ENCODE measurements around the gene SRPX2.

The SRPX2 gene

GRCh38 chrX:100648458-100649417 lies 4.7 kb downstream of the SRPX2 start:
- no peaks in the 10 kb centered on the region for H3K9me3 ChIP-seq (ENCODE audit: control insufficient read depth in 2 of 2, low read length in 2 of 2)
- peak overlapping the region in 1 of 2 donors; percentile 15 for H3K4me3 ChIP-seq (ENCODE audit: low read length in 2 of 2)
- peaks cover 12 to 37% of the 10 kb centered on the region in 2 donors for H3K4me1 ChIP-seq (ENCODE audit: control insufficient read depth in 2 of 2, insufficient read depth in 2 of 2, low read length in 2 of 2)
- no peak overlapping the region for H3K9ac ChIP-seq (ENCODE audit: low read depth in 1 of 2, low read length in 2 of 2)
- H3K27ac ChIP-seq (ENCODE audit: low read depth in 2 of 2, low read length in 2 of 2), result peak overlapping the region; percentile 71 to 77
- H3K27me3 ChIP-seq (ENCODE audit: control insufficient read depth in 2 of 2, insufficient read depth in 2 of 2, low read length in 2 of 2), result peaks cover 4 to 6% of the 10 kb centered on the region in 2 donors
- H3K36me3 ChIP-seq (ENCODE audit: control insufficient read depth in 2 of 2, insufficient read depth in 2 of 2, low read length in 2 of 2), result no peaks in the 10 kb centered on the region

- Histone ChIP-seq H3K4me3 (ENCODE audit: low read length in 2 of 2) (peak overlapping the region; percentile 16 to 24), H3K9ac (ENCODE audit: low read depth in 1 of 2, low read length in 2 of 2) (peak overlapping the region in 1 of 2 donors; percentile 12), H3K9me3 (ENCODE audit: control insufficient read depth in 2 of 2, low read length in 2 of 2) (no peaks in the 10 kb centered on the region), H3K4me1 (ENCODE audit: control insufficient read depth in 2 of 2, insufficient read depth in 2 of 2, low read length in 2 of 2) (peaks cover 16 to 39% of the 10 kb centered on the region in 2 donors), H3K27me3 (ENCODE audit: control insufficient read depth in 2 of 2, insufficient read depth in 2 of 2, low read length in 2 of 2) (peaks cover 0 to 6% of the 10 kb centered on the region in 2 donors), H3K27ac (ENCODE audit: low read depth in 2 of 2, low read length in 2 of 2) (peak overlapping the region; percentile 71 to 77), H3K36me3 (ENCODE audit: control insufficient read depth in 2 of 2, insufficient read depth in 2 of 2, low read length in 2 of 2) (no peaks in the 10 kb centered on the region)
Observed at GRCh38 chrX:100649550-100650356, 5.8 kb downstream of the SRPX2 start.

- no peak overlapping the region for H3K4me3 ChIP-seq (ENCODE audit: low read length in 2 of 2)
- H3K9me3 ChIP-seq (ENCODE audit: control insufficient read depth in 2 of 2, low read length in 2 of 2), result no peaks in the 10 kb centered on the region
- peaks cover 20 to 43% of the 10 kb centered on the region in 2 donors for H3K4me1 ChIP-seq (ENCODE audit: control insufficient read depth in 2 of 2, insufficient read depth in 2 of 2, low read length in 2 of 2)
- H3K27ac ChIP-seq (ENCODE audit: low read depth in 2 of 2, low read length in 2 of 2), result peak overlapping the region; percentile 71 to 77
- H3K9ac ChIP-seq (ENCODE audit: low read depth in 1 of 2, low read length in 2 of 2), result no peak overlapping the region
- no peaks in the 10 kb centered on the region for H3K36me3 ChIP-seq (ENCODE audit: control insufficient read depth in 2 of 2, insufficient read depth in 2 of 2, low read length in 2 of 2)
- H3K27me3 ChIP-seq (ENCODE audit: control insufficient read depth in 2 of 2, insufficient read depth in 2 of 2, low read length in 2 of 2), result peaks cover 0 to 6% of the 10 kb centered on the region in 2 donors
Observed at GRCh38 chrX:100650841-100651240, 6.8 kb downstream of the SRPX2 start.

GRCh38 chrX:100652266-100652665 lies 8.3 kb downstream of the SRPX2 start:
- H3K9me3 ChIP-seq (ENCODE audit: control insufficient read depth in 2 of 2, low read length in 2 of 2), result no peaks in the 10 kb centered on the region
- no peak overlapping the region for H3K27ac ChIP-seq (ENCODE audit: low read depth in 2 of 2, low read length in 2 of 2)
- H3K4me1 ChIP-seq (ENCODE audit: control insufficient read depth in 2 of 2, insufficient read depth in 2 of 2, low read length in 2 of 2), result peaks cover 20 to 42% of the 10 kb centered on the region in 2 donors
- H3K36me3 ChIP-seq (ENCODE audit: control insufficient read depth in 2 of 2, insufficient read depth in 2 of 2, low read length in 2 of 2), result no peaks in the 10 kb centered on the region
- no peak overlapping the region for H3K4me3 ChIP-seq (ENCODE audit: low read length in 2 of 2)
- H3K27me3 ChIP-seq (ENCODE audit: control insufficient read depth in 2 of 2, insufficient read depth in 2 of 2, low read length in 2 of 2), result peaks cover 0 to under 1% of the 10 kb centered on the region in 2 donors
- H3K9ac ChIP-seq (ENCODE audit: low read depth in 1 of 2, low read length in 2 of 2), result no peak overlapping the region

GRCh38 chrX:100654261-100654660 lies 10.3 kb downstream of the SRPX2 start:
- no peak overlapping the region for H3K4me3 ChIP-seq (ENCODE audit: low read length in 2 of 2)
- H3K4me1 ChIP-seq (ENCODE audit: control insufficient read depth in 2 of 2, insufficient read depth in 2 of 2, low read length in 2 of 2), result peaks cover 15 to 34% of the 10 kb centered on the region in 2 donors
- no peak overlapping the region for H3K9ac ChIP-seq (ENCODE audit: low read depth in 1 of 2, low read length in 2 of 2)
- no peaks in the 10 kb centered on the region for H3K9me3 ChIP-seq (ENCODE audit: control insufficient read depth in 2 of 2, low read length in 2 of 2)
- no peaks in the 10 kb centered on the region for H3K27me3 ChIP-seq (ENCODE audit: control insufficient read depth in 2 of 2, insufficient read depth in 2 of 2, low read length in 2 of 2)
- no peak overlapping the region for H3K27ac ChIP-seq (ENCODE audit: low read depth in 2 of 2, low read length in 2 of 2)
- H3K36me3 ChIP-seq (ENCODE audit: control insufficient read depth in 2 of 2, insufficient read depth in 2 of 2, low read length in 2 of 2), result no peaks in the 10 kb centered on the region

GRCh38 chrX:100658941-100659381 lies 15.0 kb downstream of the SRPX2 start:
- H3K9me3 ChIP-seq (ENCODE audit: control insufficient read depth in 2 of 2, low read length in 2 of 2), result no peaks in the 10 kb centered on the region
- H3K9ac ChIP-seq (ENCODE audit: low read depth in 1 of 2, low read length in 2 of 2), result peak overlapping the region in 1 of 2 donors; percentile 42
- H3K27me3 ChIP-seq (ENCODE audit: control insufficient read depth in 2 of 2, insufficient read depth in 2 of 2, low read length in 2 of 2), result peaks cover 0 to 3% of the 10 kb centered on the region in 2 donors
- H3K4me3 ChIP-seq (ENCODE audit: low read length in 2 of 2), result peak overlapping the region in 1 of 2 donors; percentile 37
- H3K4me1 ChIP-seq (ENCODE audit: control insufficient read depth in 2 of 2, insufficient read depth in 2 of 2, low read length in 2 of 2), result peaks cover 16 to 28% of the 10 kb centered on the region in 2 donors
- H3K36me3 ChIP-seq (ENCODE audit: control insufficient read depth in 2 of 2, insufficient read depth in 2 of 2, low read length in 2 of 2), result no peaks in the 10 kb centered on the region
- peak overlapping the region; percentile 80 to 84 for H3K27ac ChIP-seq (ENCODE audit: low read depth in 2 of 2, low read length in 2 of 2)

- H3K4me1 ChIP-seq (ENCODE audit: control insufficient read depth in 2 of 2, insufficient read depth in 2 of 2, low read length in 2 of 2), result peaks cover 13 to 27% of the 10 kb centered on the region in 2 donors
- peak overlapping the region in 1 of 2 donors; percentile 42 for H3K9ac ChIP-seq (ENCODE audit: low read depth in 1 of 2, low read length in 2 of 2)
Observed at GRCh38 chrX:100659431-100660137, 15.6 kb downstream of the SRPX2 start.

GRCh38 chrX:100662170-100662569 lies 18.2 kb downstream of the SRPX2 start:
- Histone ChIP-seq H3K4me1 (ENCODE audit: control insufficient read depth in 2 of 2, insufficient read depth in 2 of 2, low read length in 2 of 2) (peaks cover 8 to 21% of the 10 kb centered on the region in 2 donors), H3K9ac (ENCODE audit: low read depth in 1 of 2, low read length in 2 of 2) (no peak overlapping the region), H3K4me3 (ENCODE audit: low read length in 2 of 2) (no peak overlapping the region), H3K27me3 (ENCODE audit: control insufficient read depth in 2 of 2, insufficient read depth in 2 of 2, low read length in 2 of 2) (peaks cover 0 to 6% of the 10 kb centered on the region in 2 donors), H3K27ac (ENCODE audit: low read depth in 2 of 2, low read length in 2 of 2) (no peak overlapping the region), H3K9me3 (ENCODE audit: control insufficient read depth in 2 of 2, low read length in 2 of 2) (no peaks in the 10 kb centered on the region), H3K36me3 (ENCODE audit: control insufficient read depth in 2 of 2, insufficient read depth in 2 of 2, low read length in 2 of 2) (no peaks in the 10 kb centered on the region)

More at GRCh38 chrX:100659431-100660137, 15.6 kb downstream of the SRPX2 start:
- Histone ChIP-seq H3K4me3 (ENCODE audit: low read length in 2 of 2) (peak overlapping the region; percentile 16 to 37), H3K27me3 (ENCODE audit: control insufficient read depth in 2 of 2, insufficient read depth in 2 of 2, low read length in 2 of 2) (peaks cover 0 to 3% of the 10 kb centered on the region in 2 donors), H3K9me3 (ENCODE audit: control insufficient read depth in 2 of 2, low read length in 2 of 2) (no peaks in the 10 kb centered on the region), H3K36me3 (ENCODE audit: control insufficient read depth in 2 of 2, insufficient read depth in 2 of 2, low read length in 2 of 2) (no peaks in the 10 kb centered on the region), H3K27ac (ENCODE audit: low read depth in 2 of 2, low read length in 2 of 2) (peak overlapping the region; percentile 80 to 84)

- no peaks in the 10 kb centered on the region for H3K9me3 ChIP-seq (ENCODE audit: control insufficient read depth in 2 of 2, low read length in 2 of 2)
- H3K36me3 ChIP-seq (ENCODE audit: control insufficient read depth in 2 of 2, insufficient read depth in 2 of 2, low read length in 2 of 2), result no peaks in the 10 kb centered on the region
- H3K9ac ChIP-seq (ENCODE audit: low read depth in 1 of 2, low read length in 2 of 2), result no peak overlapping the region
- no peak overlapping the region for H3K4me3 ChIP-seq (ENCODE audit: low read length in 2 of 2)
- no peak overlapping the region for H3K27ac ChIP-seq (ENCODE audit: low read depth in 2 of 2, low read length in 2 of 2)
- H3K4me1 ChIP-seq (ENCODE audit: control insufficient read depth in 2 of 2, insufficient read depth in 2 of 2, low read length in 2 of 2), result peaks cover 8 to 21% of the 10 kb centered on the region in 2 donors
- peaks cover 0 to 6% of the 10 kb centered on the region in 2 donors for H3K27me3 ChIP-seq (ENCODE audit: control insufficient read depth in 2 of 2, insufficient read depth in 2 of 2, low read length in 2 of 2)
Observed at GRCh38 chrX:100662796-100663195, 18.8 kb downstream of the SRPX2 start.

Measured in mucosa of rectum (tissue), 2 donors.